SK-N-SH (cell line): ENCODE measurements around the gene NADK. TPM values are rescaled to one million over a fixed set of nuclear protein-coding genes. Genes with fewer than 3 reads are reported as not detected.

ENCODE experiments used
- CTCF ChIA-PET: fragments of 300-600, 350-600 bp; formaldehyde crosslinking; extraction: SDS; loops from one replicate; lab custom pipeline; 2021; lab: Yijun Ruan, JAX
- POLR2A ChIA-PET: fragments of 350-600 bp; sonication (Branson Sonifier 250); formaldehyde crosslinking; extraction: SDS; loops from one replicate; lab custom pipeline; 2020; ENCODE audit warnings: antibody characterized with exemption, inconsistent platforms; lab: Yijun Ruan, JAX
- DNase-seq: peaks from one replicate; pipeline ENCODE4 v3.0.0; 2012
- H2AFZ ChIP-seq: fragments of 200-600 bp; sonication (generic); 2 replicates; pipeline ENCODE4 v1.8.1; 2016; ENCODE audit warnings: antibody characterized with exemption, mild to moderate bottlenecking, low read depth
- H3F3A ChIP-seq: fragments of 200-600 bp; sonication (generic); replicated peaks from 2 replicates; pipeline ENCODE3; 2016; ENCODE audit warnings: antibody characterized with exemption, mild to moderate bottlenecking; ENCODE audit not compliant: insufficient read depth
- H3K27ac ChIP-seq, 2 experiments: fragments of 200-500 bp in 1 of 2; fragments of 200-600 bp in 1 of 2; sonication (Bioruptor generic) in 1 of 2; sonication (generic), shearing (Covaris generic) in 1 of 2; 2 replicates each; pipeline versions ENCODE4 v1.5.1 to v1.6.1; 2014 to 2016; ENCODE audit warnings: low read depth in 2 of 2, inconsistent platforms in 1 of 2, low read length in 1 of 2, mild to moderate bottlenecking in 1 of 2, mixed read lengths in 1 of 2
- H3K27me3 ChIP-seq: fragments of 200-600 bp; sonication (generic), shearing (Covaris generic); 2 replicates; pipeline ENCODE4 v1.6.1; 2016; ENCODE audit warnings: mixed run types; ENCODE audit not compliant: insufficient read depth
- H3K36me3 ChIP-seq, 2 experiments: fragments of 200-500 bp in 1 of 2; fragments of 200-600 bp in 1 of 2; sonication (Bioruptor generic) in 1 of 2; sonication (generic) in 1 of 2; replicated peaks in 1 of 2; 2 replicates each; pipeline versions ENCODE3 to v1.5.1; 2014 to 2016; ENCODE audit warnings: low read length in 1 of 2, mild to moderate bottlenecking in 1 of 2; ENCODE audit not compliant: insufficient read depth in 2 of 2, control insufficient read depth in 1 of 2
- H3K4me1 ChIP-seq, 2 experiments: fragments of 200-500 bp in 1 of 2; fragments of 200-600 bp in 1 of 2; sonication (Bioruptor generic) in 1 of 2; sonication (generic), shearing (Covaris generic) in 1 of 2; 2 replicates each; pipeline versions ENCODE4 v1.5.1 to v1.6.1; 2014 to 2016; ENCODE audit warnings: low read depth in 1 of 2, low read length in 1 of 2, mixed run types in 1 of 2; ENCODE audit not compliant: insufficient read depth in 2 of 2, control insufficient read depth in 1 of 2
- H3K4me2 ChIP-seq: fragments of 200-600 bp; sonication (generic), shearing (Covaris generic); 2 replicates; pipeline ENCODE4 v1.6.1; 2017; ENCODE audit warnings: mixed run types
- H3K4me3 ChIP-seq, 2 experiments: fragments of 200-500 bp in 1 of 2; fragments of 200-600 bp in 1 of 2; sonication (Bioruptor generic) in 1 of 2; sonication (generic), shearing (Covaris generic) in 1 of 2; 2 replicates each; pipeline versions ENCODE4 v1.5.1 to v1.8.1; 2014 to 2016; ENCODE audit warnings: low read depth in 2 of 2, inconsistent platforms in 1 of 2, low read length in 1 of 2, mild to moderate bottlenecking in 1 of 2, mixed read lengths in 1 of 2, moderate library complexity in 1 of 2
- H3K79me2 ChIP-seq: fragments of 200-600 bp; sonication (generic); 2 replicates; pipeline ENCODE4 v1.8.1; 2017; ENCODE audit warnings: mild to moderate bottlenecking; ENCODE audit not compliant: insufficient read depth
- H3K9ac ChIP-seq: fragments of 200-600 bp; sonication (generic); 2 replicates; pipeline ENCODE4 v1.6.1; 2017; ENCODE audit warnings: mixed run types
- H3K9me2 ChIP-seq: fragments of 200-600 bp; sonication (generic); 2 replicates; pipeline ENCODE4 v1.6.1; 2017; ENCODE audit warnings: mixed run types
- H3K9me3 ChIP-seq: fragments of 200-600 bp; sonication (generic); 2 replicates; pipeline ENCODE4 v1.6.1; 2017; ENCODE audit warnings: mixed run types, mild to moderate bottlenecking, moderate library complexity
- H4K20me1 ChIP-seq: fragments of 200-600 bp; sonication (generic); 2 replicates; pipeline ENCODE4 v1.6.1; 2017; ENCODE audit warnings: mild to moderate bottlenecking, mixed run types; ENCODE audit not compliant: insufficient read depth
- CHD2 ChIP-seq: fragments of 150-350 bp; IDR thresholded peaks from 2 replicates; pipeline ENCODE4 v1.6.1; 2018; ENCODE audit warnings: low read length; ENCODE audit not compliant: partially characterized antibody
- CTCF ChIP-seq: fragments of 200-600 bp; sonication (generic); IDR thresholded peaks from 2 replicates; pipeline ENCODE4 v1.6.1; 2017; ENCODE audit warnings: antibody characterized with exemption, mild to moderate bottlenecking, moderate library complexity
- MEF2A ChIP-seq: IDR thresholded peaks from 2 replicates; pipeline ENCODE4 v1.4.0; 2012; ENCODE audit warnings: low read depth, borderline replicate concordance
- NFIC ChIP-seq: IDR thresholded peaks from 2 replicates; pipeline ENCODE4 v1.4.0; 2012; ENCODE audit warnings: borderline replicate concordance
- PBX3 ChIP-seq: IDR thresholded peaks from 2 replicates; pipeline ENCODE4; 2012
- POLR2AphosphoS5 ChIP-seq: IDR thresholded peaks from 2 replicates; pipeline ENCODE4 v1.6.1; 2012; ENCODE audit warnings: low read depth, low read length
- RAD21 ChIP-seq: IDR thresholded peaks from 2 replicates; pipeline ENCODE4 v1.6.1; 2012; ENCODE audit warnings: mild to moderate bottlenecking, low read length
- RCOR1 ChIP-seq: fragments of 150-350 bp; IDR thresholded peaks from 2 replicates; pipeline ENCODE4 v1.6.1; 2017; ENCODE audit warnings: antibody characterized with exemption, low read length
- RFX5 ChIP-seq: IDR thresholded peaks from 2 replicates; pipeline ENCODE4 v1.6.1; 2012; ENCODE audit warnings: mild to moderate bottlenecking, improper control_type of control experiment, low read length
- SIN3A ChIP-seq: IDR thresholded peaks from 2 replicates; pipeline ENCODE4 v1.6.1; 2012; ENCODE audit warnings: low read depth, mild to moderate bottlenecking, low read length, moderate library complexity, borderline replicate concordance
- ZBTB33 ChIP-seq: IDR thresholded peaks from 2 replicates; pipeline ENCODE4 v1.4.0; 2012; ENCODE audit warnings: low read depth, borderline replicate concordance
- WGBS: methylation state at CpG from one replicate; pipeline ENCODE4 v1.1.6; 2017; ENCODE audit warnings: low lambda C conversion rate; 5-methylcytosine and 5-hydroxymethylcytosine counted together
- polyA plus RNA-seq, 3 experiments: library from polyadenylated mRNA; depleted of rRNA; stranded (reverse); fragments of >200 nt; gene quantifications; 2 replicates each; pipeline ENCODE4 v1.2.3, GENCODE V29; 2012
- TF ChIP-seq, protein P1 (sequence below): fragments of 150-350 bp; IDR thresholded peaks from 2 replicates; pipeline ENCODE4 v1.6.1; 2017; ENCODE audit warnings: antibody characterized with exemption, low read length, low read depth, borderline replicate concordance

NADK gene
- polyA plus RNA-seq, 1 of the 3 experiments (the other 2 are of a cell fraction), result 70.4 TPM

GRCh38 chr1:1764876-1765470 is 13.3 kb downstream of the NADK start:
- Histone ChIP-seq H3K9me2 (no peaks in the 10 kb centered on the region), H4K20me1 (no peaks in the 10 kb centered on the region), H3F3A (no peaks in the 10 kb centered on the region)
- no peak for DNase-seq
- 92% methylated on average over 20 of the region's 23 CpGs for WGBS
- TF ChIP-seq SIN3A (no peak), CHD2 (no peak), RFX5 (no peak), CTCF (no peak), PBX3 (no peak), NFIC (no peak), RAD21 (no peak), POLR2AphosphoS5 (no peak), RCOR1 (no peak), MEF2A (no peak), ZBTB33 (no peak)
- TF ChIP-seq, protein P1, sequence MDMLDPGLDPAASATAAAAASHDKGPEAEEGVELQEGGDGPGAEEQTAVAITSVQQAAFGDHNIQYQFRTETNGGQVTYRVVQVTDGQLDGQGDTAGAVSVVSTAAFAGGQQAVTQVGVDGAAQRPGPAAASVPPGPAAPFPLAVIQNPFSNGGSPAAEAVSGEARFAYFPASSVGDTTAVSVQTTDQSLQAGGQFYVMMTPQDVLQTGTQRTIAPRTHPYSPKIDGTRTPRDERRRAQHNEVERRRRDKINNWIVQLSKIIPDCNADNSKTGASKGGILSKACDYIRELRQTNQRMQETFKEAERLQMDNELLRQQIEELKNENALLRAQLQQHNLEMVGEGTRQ, result no peak
- TF ChIP-seq, all 33 proteins: peak for 0
- Histone ChIP-seq H3K4me2 (no peak overlapping the region), H3K79me2 (peaks cover 69% of the 10 kb centered on the region), H3K9me3 (no peaks in the 10 kb centered on the region), H3K9ac (no peak overlapping the region), H2AFZ (no peak overlapping the region), H3K4me3 (no peak overlapping the region), H3K27me3 (no peaks in the 10 kb centered on the region), H3K4me1 (no peaks in the 10 kb centered on the region), H3K36me3 (peaks cover 6 to 20% of the 10 kb centered on the region in 2 experiments), H3K27ac (no peak overlapping the region)
- ChIA-PET POLR2A (no interaction called here), CTCF (interaction anchor here (1.7 kb wide), 1 partner anchor 144 kb away, joined by 5 read pairs; no protein-coding TSS in a partner anchor)
